OCI-LY1 (cell line): ENCODE data around the gene TTBK1.

Experiments
- H2AFZ ChIP-seq: fragments of 200-600 bp; sonication (generic), shearing (Covaris generic); 2 replicates; pipeline ENCODE4 v1.6.0; 2014; ENCODE audit warnings: antibody characterized with exemption, mild to moderate bottlenecking, low read length
- H3F3A ChIP-seq: fragments of 200-600 bp; sonication (generic), shearing (Covaris generic); 2 replicates; pipeline ENCODE4 v1.6.0; 2014; ENCODE audit warnings: mild to moderate bottlenecking, antibody characterized with exemption, low read length, moderate library complexity; ENCODE audit not compliant: insufficient read depth
- H3K27ac ChIP-seq: fragments of 200-600 bp; sonication (generic); 2 replicates; pipeline ENCODE4 v1.5.1; 2014; ENCODE audit warnings: low read length, mixed run types, mild to moderate bottlenecking, low read depth; ENCODE audit not compliant: poor library complexity, severe bottlenecking
- H3K27me3 ChIP-seq: fragments of 200-600 bp; sonication (generic); 2 replicates; pipeline ENCODE4 v1.6.0; 2014; ENCODE audit warnings: antibody characterized with exemption, mild to moderate bottlenecking, low read length, moderate library complexity; ENCODE audit not compliant: insufficient read depth
- H3K36me3 ChIP-seq: fragments of 200-600 bp; sonication (generic); 2 replicates; pipeline ENCODE4 v1.6.1; 2014; ENCODE audit warnings: mild to moderate bottlenecking, antibody characterized with exemption, low read length, moderate library complexity, mixed read lengths; ENCODE audit not compliant: insufficient read depth
- H3K4me1 ChIP-seq: fragments of 200-600 bp; sonication (generic); 2 replicates; pipeline ENCODE4 v1.5.1; 2014; ENCODE audit warnings: mild to moderate bottlenecking, low read length, moderate library complexity; ENCODE audit not compliant: insufficient read depth, severe bottlenecking
- H3K4me2 ChIP-seq: fragments of 200-600 bp; sonication (generic), shearing (Covaris generic); 2 replicates; pipeline ENCODE4 v1.6.1; 2014; ENCODE audit warnings: low read length
- H3K4me3 ChIP-seq: fragments of 200-600 bp; sonication (generic); 2 replicates; pipeline ENCODE4 v1.5.1; 2014; ENCODE audit warnings: low read length, low read depth, mild to moderate bottlenecking, mixed read lengths; ENCODE audit not compliant: poor library complexity, severe bottlenecking
- H3K79me2 ChIP-seq: fragments of 200-600 bp; shearing (Covaris generic); 2 replicates; pipeline ENCODE4 v1.6.1; 2016; ENCODE audit warnings: mixed run types, low read length, mixed read lengths; ENCODE audit not compliant: insufficient read depth
- H3K9ac ChIP-seq: fragments of 200-600 bp; sonication (generic), shearing (Covaris generic); 2 replicates; pipeline ENCODE4 v1.6.1; 2014; ENCODE audit warnings: mild to moderate bottlenecking, low read length, mixed read lengths
- H3K9me2 ChIP-seq: fragments of 200-600 bp; sonication (generic), shearing (Covaris generic); 2 replicates; pipeline ENCODE4 v1.6.1; 2014; ENCODE audit warnings: low read depth, mild to moderate bottlenecking, low read length, mixed read lengths
- H3K9me3 ChIP-seq: fragments of 200-600 bp; shearing (Covaris generic); 2 replicates; pipeline ENCODE4 v1.6.1; 2014; ENCODE audit warnings: low read length, mixed read lengths
- H4K20me1 ChIP-seq: fragments of 200-600 bp; sonication (generic), shearing (Covaris generic); 2 replicates; pipeline ENCODE4 v1.6.0; 2016; ENCODE audit warnings: mild to moderate bottlenecking, low read length; ENCODE audit not compliant: insufficient read depth
- CTCF ChIP-seq: fragments of 200-600 bp; sonication (generic), shearing (Covaris generic); IDR thresholded peaks from 2 replicates; pipeline ENCODE4 v1.5.1; 2017; ENCODE audit warnings: mild to moderate bottlenecking, antibody characterized with exemption, low read length, moderate library complexity, mixed read lengths
- EZH2 ChIP-seq: fragments of 200-600 bp; sonication (generic), shearing (Covaris generic); IDR thresholded peaks from 2 replicates; pipeline ENCODE4 v1.8.0; 2017; ENCODE audit warnings: borderline replicate concordance, mixed run types, mild to moderate bottlenecking, antibody characterized with exemption, low read length, moderate library complexity, mixed read lengths

TTBK1 gene

GRCh38 chr6:43318011-43318410 is 74.7 kb downstream of the TTBK1 start:
- Histone ChIP-seq H3K9me2 (no peaks in the 10 kb centered on the region), H3K4me2 (no peak overlapping the region), H3K79me2 (no peaks in the 10 kb centered on the region), H3K9ac (no peak overlapping the region), H3K4me1 (no peaks in the 10 kb centered on the region), H3K9me3 (no peaks in the 10 kb centered on the region), H3K4me3 (no peak overlapping the region), H4K20me1 (no peaks in the 10 kb centered on the region), H2AFZ (no peak overlapping the region), H3K27ac (no peak overlapping the region), H3K27me3 (no peaks in the 10 kb centered on the region), H3K36me3 (no peaks in the 10 kb centered on the region), H3F3A (peaks cover 1% of the 10 kb centered on the region; the same call in 1 of the 2 replicates)
- no peak for TF ChIP-seq EZH2
- TF ChIP-seq CTCF, result no peak

GRCh38 chr6:43325876-43326275 is 82.6 kb downstream of the TTBK1 start:
- H3F3A ChIP-seq, result no peaks in the 10 kb centered on the region
- H3K79me2 ChIP-seq, result no peaks in the 10 kb centered on the region
- TF ChIP-seq EZH2 (no peak), CTCF (no peak)
- no peaks in the 10 kb centered on the region for H3K4me1 ChIP-seq
- H3K9me2 ChIP-seq, result no peaks in the 10 kb centered on the region
- H3K36me3 ChIP-seq, result no peaks in the 10 kb centered on the region
- no peak overlapping the region for H3K27ac ChIP-seq
- no peak overlapping the region for H3K9ac ChIP-seq
- H4K20me1 ChIP-seq, result no peaks in the 10 kb centered on the region
- H3K27me3 ChIP-seq, result no peaks in the 10 kb centered on the region; the same call in 1 of the 2 replicates
- no peaks in the 10 kb centered on the region for H3K9me3 ChIP-seq
- H3K4me2 ChIP-seq, result no peak overlapping the region
- no peak overlapping the region for H3K4me3 ChIP-seq
- H2AFZ ChIP-seq, result no peak overlapping the region

GRCh38 chr6:43328528-43328927 is 85.2 kb downstream of the TTBK1 start:
- Histone ChIP-seq H3K27me3 (no peaks in the 10 kb centered on the region; the same call in 1 of the 2 replicates), H3K36me3 (no peaks in the 10 kb centered on the region), H3K79me2 (no peaks in the 10 kb centered on the region), H3F3A (no peaks in the 10 kb centered on the region), H3K27ac (no peak overlapping the region), H3K9me2 (no peaks in the 10 kb centered on the region), H3K4me3 (no peak overlapping the region), H3K9me3 (no peaks in the 10 kb centered on the region), H3K9ac (no peak overlapping the region), H2AFZ (no peak overlapping the region), H4K20me1 (no peaks in the 10 kb centered on the region), H3K4me1 (no peaks in the 10 kb centered on the region), H3K4me2 (no peak overlapping the region)
- TF ChIP-seq EZH2, result no peak
- TF ChIP-seq CTCF, result no peak
